ENCODE data around the gene MYO16. TPM values are rescaled to one million over a fixed set of nuclear protein-coding genes. Genes with fewer than 3 reads are reported as not detected.

Gene MYO16
- total and polyA plus RNA-seq, 2 donors (not counting 1 experiment from before 2014, with no cell fraction given), result under 0.01 to 0.01 TPM

- no peak overlapping the region for H3K9ac ChIP-seq (ENCODE audit: insufficient read depth, low read length)
- peak in 1 of 2 donors; percentile 46 for DNase-seq (ENCODE audit: low read depth in 2 of 2)
- H3K4me2 ChIP-seq (ENCODE audit: extremely low read depth, insufficient read depth, low read length), result no peak overlapping the region
- H2AFZ ChIP-seq (ENCODE audit: low read length), result no peak overlapping the region
- TF ChIP-seq EZH2 (IDR thresholded peaks at IDR 0.05; ENCODE audit: low read length, missing control alignments) (no peak), CTCF (conservative IDR thresholded peaks at IDR 0.05 in 1 of 2, IDR thresholded peaks at IDR 0.05 in 1 of 2; ENCODE audit: low read depth in 1 of 2, low read length in 2 of 2) (no peak)
- no peaks in the 10 kb centered on the region for H3K79me2 ChIP-seq (ENCODE audit: control insufficient read depth, insufficient read depth, low read length)
- H3K27ac ChIP-seq (ENCODE audit: insufficient read depth, low read length), result no peak overlapping the region
- no peaks in the 10 kb centered on the region for H3K27me3 ChIP-seq (ENCODE audit: control insufficient read depth, insufficient read depth, low read length)
- peaks cover 3% of the 10 kb centered on the region for H3K4me1 ChIP-seq (ENCODE audit: control insufficient read depth, extremely low read depth, insufficient read depth, low read length)
- no peak overlapping the region for H3K4me3 ChIP-seq (replicated peaks in 1 of 4; ENCODE audit: control extremely low read depth in 1 of 4, insufficient read depth in 1 of 4, low read depth in 3 of 4, low read length in 4 of 4)
- no peaks in the 10 kb centered on the region for H4K20me1 ChIP-seq (ENCODE audit: control insufficient read depth, extremely low read depth, insufficient read depth, low read length)
- H3K36me3 ChIP-seq (ENCODE audit: control insufficient read depth, insufficient read depth, low read length), result no peaks in the 10 kb centered on the region
- no peaks in the 10 kb centered on the region for H3K9me3 ChIP-seq (ENCODE audit: control insufficient read depth, insufficient read depth, low read depth, low read length)
Measured at GRCh38 chr13:109166804-109167203, 537.4 kb downstream of the MYO16 start.

- H2AFZ ChIP-seq (ENCODE audit: low read length), result no peak overlapping the region
- no peak overlapping the region for H3K27ac ChIP-seq (ENCODE audit: insufficient read depth, low read length)
- H3K79me2 ChIP-seq (ENCODE audit: control insufficient read depth, insufficient read depth, low read length), result no peaks in the 10 kb centered on the region
- H3K4me3 ChIP-seq (replicated peaks in 1 of 4; ENCODE audit: control extremely low read depth in 1 of 4, insufficient read depth in 1 of 4, low read depth in 3 of 4, low read length in 4 of 4), result no peak overlapping the region
- H3K36me3 ChIP-seq (ENCODE audit: control insufficient read depth, insufficient read depth, low read length), result no peaks in the 10 kb centered on the region
- no peaks in the 10 kb centered on the region for H4K20me1 ChIP-seq (ENCODE audit: control insufficient read depth, extremely low read depth, insufficient read depth, low read length)
- no peak overlapping the region for H3K9ac ChIP-seq (ENCODE audit: insufficient read depth, low read length)
- H3K4me1 ChIP-seq (ENCODE audit: control insufficient read depth, extremely low read depth, insufficient read depth, low read length), result no peaks in the 10 kb centered on the region
- H3K4me2 ChIP-seq (ENCODE audit: extremely low read depth, insufficient read depth, low read length), result no peak overlapping the region
- no peaks in the 10 kb centered on the region for H3K9me3 ChIP-seq (ENCODE audit: control insufficient read depth, insufficient read depth, low read depth, low read length)
- TF ChIP-seq EZH2 (IDR thresholded peaks at IDR 0.05; ENCODE audit: low read length, missing control alignments) (no peak), CTCF (conservative IDR thresholded peaks at IDR 0.05 in 1 of 2, IDR thresholded peaks at IDR 0.05 in 1 of 2; ENCODE audit: low read depth in 1 of 2, low read length in 2 of 2) (no peak)
- H3K27me3 ChIP-seq (ENCODE audit: control insufficient read depth, insufficient read depth, low read length), result no peaks in the 10 kb centered on the region
- no peak for DNase-seq (ENCODE audit: low read depth in 2 of 2)
Measured at GRCh38 chr13:109172136-109172535, 542.7 kb downstream of the MYO16 start.

GRCh38 chr13:109175666-109176065, 546.3 kb downstream of the MYO16 start:
- Histone ChIP-seq H3K27ac (ENCODE audit: insufficient read depth, low read length) (no peak overlapping the region), H4K20me1 (ENCODE audit: control insufficient read depth, extremely low read depth, insufficient read depth, low read length) (no peaks in the 10 kb centered on the region), H3K36me3 (ENCODE audit: control insufficient read depth, insufficient read depth, low read length) (no peaks in the 10 kb centered on the region), H3K4me3 (replicated peaks in 1 of 4; ENCODE audit: control extremely low read depth in 1 of 4, insufficient read depth in 1 of 4, low read depth in 3 of 4, low read length in 4 of 4) (no peak overlapping the region), H2AFZ (ENCODE audit: low read length) (no peak overlapping the region), H3K27me3 (ENCODE audit: control insufficient read depth, insufficient read depth, low read length) (no peaks in the 10 kb centered on the region), H3K79me2 (ENCODE audit: control insufficient read depth, insufficient read depth, low read length) (no peaks in the 10 kb centered on the region), H3K9me3 (ENCODE audit: control insufficient read depth, insufficient read depth, low read depth, low read length) (no peaks in the 10 kb centered on the region), H3K9ac (ENCODE audit: insufficient read depth, low read length) (no peak overlapping the region), H3K4me1 (ENCODE audit: control insufficient read depth, extremely low read depth, insufficient read depth, low read length) (peaks cover 1% of the 10 kb centered on the region), H3K4me2 (ENCODE audit: extremely low read depth, insufficient read depth, low read length) (no peak overlapping the region)
- TF ChIP-seq EZH2 (IDR thresholded peaks at IDR 0.05; ENCODE audit: low read length, missing control alignments) (no peak), CTCF (conservative IDR thresholded peaks at IDR 0.05 in 1 of 2, IDR thresholded peaks at IDR 0.05 in 1 of 2; ENCODE audit: low read depth in 1 of 2, low read length in 2 of 2) (no peak)
- no peak for DNase-seq (ENCODE audit: low read depth in 2 of 2)
